ENCODE results near the gene NPIPB6. TPM values are rescaled to one million over a fixed set of nuclear protein-coding genes. Genes with fewer than 3 reads are reported as not detected.

The NPIPB6 gene
- total RNA-seq, 1 experiment from 2014 or later, result 2.6 TPM

DNA sequence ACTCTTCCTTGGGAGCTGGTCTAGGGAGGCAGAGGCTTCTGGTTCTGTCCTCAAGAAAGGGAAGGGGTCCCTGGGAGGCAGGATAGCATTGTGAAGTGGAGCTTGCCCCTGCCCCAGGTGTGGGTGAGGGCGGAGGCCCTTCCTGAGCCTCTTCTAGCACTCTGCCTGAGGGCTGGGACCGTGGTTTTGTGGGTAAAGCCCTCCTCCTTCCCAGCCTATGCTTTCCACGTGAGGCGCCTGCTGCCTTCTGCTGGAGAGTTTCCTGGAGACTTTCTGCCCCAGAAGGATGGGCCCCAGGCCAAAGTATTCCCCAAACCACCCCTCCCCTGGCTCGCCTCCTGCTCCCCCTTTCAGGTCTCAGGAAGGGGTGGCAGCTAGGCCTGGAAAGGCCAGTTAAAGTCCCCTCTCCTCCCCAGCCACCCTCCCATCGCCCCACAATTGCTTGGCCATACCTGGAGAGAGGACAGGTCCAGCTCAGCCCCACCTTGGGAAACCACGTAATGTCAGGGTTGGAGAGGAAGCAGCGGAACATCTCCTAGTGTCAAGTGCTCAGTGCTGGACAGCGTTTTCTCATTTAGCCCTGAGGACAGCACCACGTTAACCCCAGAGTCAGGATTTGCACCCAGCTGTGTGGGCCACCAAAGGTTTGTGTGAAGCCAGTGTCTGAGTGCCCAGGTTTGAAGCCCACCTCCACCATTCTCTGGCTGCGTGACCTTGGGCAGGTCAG lies 65.4 kb downstream of the NPIPB6 start:
- Mint-ChIP-seq H3K36me3 (ENCODE audit: insufficient read depth, unreplicated experiment) (peaks cover 7% of the 10 kb centered on the region), H3K4me3 (ENCODE audit: low read depth, unreplicated experiment) (no peak overlapping the region), H3K27me3 (ENCODE audit: unreplicated experiment) (peaks cover 59% of the 10 kb centered on the region), H3K4me1 (ENCODE audit: low read depth, unreplicated experiment) (no peaks in the 10 kb centered on the region), H3K27ac (ENCODE audit: unreplicated experiment) (no peak overlapping the region), H3K9me3 (ENCODE audit: low read depth, unreplicated experiment) (no peaks in the 10 kb centered on the region)
- CTCF ChIA-PET, result interaction anchor here (1.2 kb wide), 1 partner anchor 19 kb away, joined by 3 read pairs; no protein-coding TSS in a partner anchor
- DNase-seq, result no peak
- intact Hi-C loops (cut with micrococcal nuclease; ENCODE audit: unreplicated experiment), result no loop called here
- no TSS peak for BruUV-seq (replicated peaks)
- TF ChIP-seq, protein P1, sequence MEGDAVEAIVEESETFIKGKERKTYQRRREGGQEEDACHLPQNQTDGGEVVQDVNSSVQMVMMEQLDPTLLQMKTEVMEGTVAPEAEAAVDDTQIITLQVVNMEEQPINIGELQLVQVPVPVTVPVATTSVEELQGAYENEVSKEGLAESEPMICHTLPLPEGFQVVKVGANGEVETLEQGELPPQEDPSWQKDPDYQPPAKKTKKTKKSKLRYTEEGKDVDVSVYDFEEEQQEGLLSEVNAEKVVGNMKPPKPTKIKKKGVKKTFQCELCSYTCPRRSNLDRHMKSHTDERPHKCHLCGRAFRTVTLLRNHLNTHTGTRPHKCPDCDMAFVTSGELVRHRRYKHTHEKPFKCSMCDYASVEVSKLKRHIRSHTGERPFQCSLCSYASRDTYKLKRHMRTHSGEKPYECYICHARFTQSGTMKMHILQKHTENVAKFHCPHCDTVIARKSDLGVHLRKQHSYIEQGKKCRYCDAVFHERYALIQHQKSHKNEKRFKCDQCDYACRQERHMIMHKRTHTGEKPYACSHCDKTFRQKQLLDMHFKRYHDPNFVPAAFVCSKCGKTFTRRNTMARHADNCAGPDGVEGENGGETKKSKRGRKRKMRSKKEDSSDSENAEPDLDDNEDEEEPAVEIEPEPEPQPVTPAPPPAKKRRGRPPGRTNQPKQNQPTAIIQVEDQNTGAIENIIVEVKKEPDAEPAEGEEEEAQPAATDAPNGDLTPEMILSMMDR (IDR thresholded peaks at IDR 0.05; ENCODE audit: unreplicated experiment), result no peak

DNA sequence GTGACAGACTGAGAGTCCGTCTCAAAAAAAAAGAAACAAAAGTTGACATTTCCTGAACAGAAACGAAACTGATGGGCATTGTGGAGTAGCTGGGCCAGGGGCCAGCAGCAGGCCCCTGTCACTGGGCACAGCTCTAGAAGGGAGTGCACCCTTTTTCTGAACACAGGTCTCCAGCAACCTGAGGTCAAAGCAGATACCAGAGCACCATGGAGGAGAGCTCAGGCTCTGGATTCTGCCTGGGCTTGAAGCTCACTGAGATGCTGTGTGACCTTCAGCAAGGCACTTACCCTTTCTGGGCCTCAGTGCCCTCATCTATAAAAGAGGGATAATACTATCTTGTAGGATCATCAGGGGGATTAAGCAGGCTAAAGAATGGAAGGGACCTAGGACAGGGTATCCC lies 66.0 kb downstream of the NPIPB6 start:
- intact Hi-C loops (cut with micrococcal nuclease; ENCODE audit: unreplicated experiment), result no loop called here
- Mint-ChIP-seq H3K4me3 (ENCODE audit: low read depth, unreplicated experiment) (no peak overlapping the region), H3K9me3 (ENCODE audit: low read depth, unreplicated experiment) (no peaks in the 10 kb centered on the region), H3K36me3 (ENCODE audit: insufficient read depth, unreplicated experiment) (peaks cover 11% of the 10 kb centered on the region), H3K27me3 (ENCODE audit: unreplicated experiment) (peaks cover 53% of the 10 kb centered on the region), H3K27ac (ENCODE audit: unreplicated experiment) (no peak overlapping the region), H3K4me1 (ENCODE audit: low read depth, unreplicated experiment) (no peaks in the 10 kb centered on the region)
- TF ChIP-seq, protein P1 (IDR thresholded peaks at IDR 0.05; ENCODE audit: unreplicated experiment), result no peak
- CTCF ChIA-PET, result interaction anchor here (1.2 kb wide), 1 partner anchor 20 kb away, joined by 3 read pairs; no protein-coding TSS in a partner anchor
- no TSS peak for BruUV-seq (replicated peaks)
- no peak for DNase-seq

DNA sequence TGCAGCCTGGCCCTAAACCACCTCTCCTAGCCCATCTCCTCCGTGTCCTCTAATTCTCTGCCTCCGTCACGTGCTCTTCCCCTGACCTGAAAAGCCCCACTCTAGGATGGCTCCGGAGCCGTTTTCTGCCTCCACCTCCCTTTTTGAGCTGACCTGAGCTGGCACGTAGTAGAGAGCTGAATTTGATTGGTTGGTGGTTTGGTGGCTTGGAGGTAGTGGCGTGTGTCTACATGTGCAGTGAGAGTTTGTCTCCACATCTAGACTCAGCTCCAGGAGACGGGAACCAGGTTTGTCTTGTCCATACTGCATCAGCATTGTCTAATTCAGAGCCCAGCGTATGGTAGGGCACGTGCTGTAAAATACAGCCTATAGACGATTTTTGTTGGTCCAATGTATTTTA lies 68.0 kb downstream of the NPIPB6 start:
- Mint-ChIP-seq H3K4me1 (ENCODE audit: low read depth, unreplicated experiment) (peaks cover 7% of the 10 kb centered on the region), H3K27me3 (ENCODE audit: unreplicated experiment) (peaks cover 34% of the 10 kb centered on the region), H3K9me3 (ENCODE audit: low read depth, unreplicated experiment) (no peaks in the 10 kb centered on the region), H3K27ac (ENCODE audit: unreplicated experiment) (no peak overlapping the region), H3K36me3 (ENCODE audit: insufficient read depth, unreplicated experiment) (peaks cover 23% of the 10 kb centered on the region), H3K4me3 (ENCODE audit: low read depth, unreplicated experiment) (no peak overlapping the region)
- intact Hi-C loops (cut with micrococcal nuclease; ENCODE audit: unreplicated experiment), result no loop called here
- no peak for DNase-seq
- BruUV-seq (replicated peaks), result no TSS peak
- TF ChIP-seq, protein P1 (IDR thresholded peaks at IDR 0.05; ENCODE audit: unreplicated experiment), result no peak
- CTCF ChIA-PET, result interaction anchor here (0.6 kb wide), 2 partner anchors 18 to 278 kb away, joined by 3 to 5 read pairs; no protein-coding TSS in a partner anchor

DNA sequence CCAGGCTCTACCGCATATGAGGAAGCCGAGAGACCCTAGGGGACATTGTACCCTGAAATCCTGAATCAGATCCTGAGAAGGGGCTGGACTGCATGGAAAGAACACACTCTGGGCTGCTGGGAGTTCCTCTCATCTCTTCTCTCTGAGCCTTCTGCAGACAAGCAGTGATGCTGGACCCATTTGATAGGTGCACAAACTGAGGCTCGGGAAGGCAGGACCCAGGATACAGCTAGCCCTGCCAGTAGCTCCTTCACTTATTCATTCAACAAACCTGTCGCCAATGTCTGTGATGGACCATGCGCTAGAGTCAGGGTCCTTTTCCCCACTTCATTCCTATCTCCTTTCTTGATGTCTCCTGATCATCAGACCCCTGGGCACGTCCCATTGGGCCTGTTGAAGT lies 69.1 kb downstream of the NPIPB6 start:
- Mint-ChIP-seq H3K4me3 (ENCODE audit: low read depth, unreplicated experiment) (no peak overlapping the region), H3K36me3 (ENCODE audit: insufficient read depth, unreplicated experiment) (peaks cover 23% of the 10 kb centered on the region), H3K4me1 (ENCODE audit: low read depth, unreplicated experiment) (peaks cover 7% of the 10 kb centered on the region), H3K27me3 (ENCODE audit: unreplicated experiment) (peaks cover 29% of the 10 kb centered on the region), H3K9me3 (ENCODE audit: low read depth, unreplicated experiment) (no peaks in the 10 kb centered on the region), H3K27ac (ENCODE audit: unreplicated experiment) (no peak overlapping the region)
- intact Hi-C loops (cut with micrococcal nuclease; ENCODE audit: unreplicated experiment), result no loop called here
- TF ChIP-seq, protein P1 (IDR thresholded peaks at IDR 0.05; ENCODE audit: unreplicated experiment), result no peak
- no peak for DNase-seq
- BruUV-seq (replicated peaks), result no TSS peak
- CTCF ChIA-PET, result no interaction called here

All from Calu3 (cell line).